B cell (primary cell): ENCODE measurements around the gene RBM34. TPM values are rescaled to one million over a fixed set of nuclear protein-coding genes. Genes with fewer than 3 reads are reported as not detected.

Source experiments
- ATAC-seq: fragments of 200-7000 bp; cut with Tn5 transposase; one replicate; pipeline ENCODE4 v1.10.0; 2021; ENCODE audit warnings: low read depth, mild to moderate bottlenecking, moderate number of reproducible peaks, moderate library complexity
- CTCF ChIA-PET: fragments of 350-600 bp; sonication (Branson Sonifier 250); formaldehyde crosslinking; loops from one replicate; lab custom pipeline; 2021; ENCODE audit warnings: antibody characterized with exemption, inconsistent platforms; lab: Charles Lee
- POLR2A ChIA-PET: fragments of 350-600 bp; sonication (Branson Sonifier 250); formaldehyde crosslinking; loops from one replicate; lab custom pipeline; 2021; ENCODE audit warnings: antibody characterized with exemption; lab: Charles Lee
- DNase-seq: peaks from one replicate; pipeline ENCODE4 v3.0.0; 2013
- H2AFZ ChIP-seq: 2 replicates; pipeline ENCODE4 v1.6.1; 2012; ENCODE audit warnings: mild to moderate bottlenecking, low read depth, low read length; ENCODE audit not compliant: insufficient read depth, poor library complexity, severe bottlenecking
- H3K27ac ChIP-seq, 2 donors: 1 replicate in 1 of 2; 2 replicates in 1 of 2; pipeline ENCODE4 v1.5.1; 2012 to 2013; ENCODE audit warnings: low read length in 2 of 2, mild to moderate bottlenecking in 2 of 2, moderate library complexity in 1 of 2
- H3K27me3 ChIP-seq, 4 experiments: fragments of 200-600 bp in 1 of 4; sonication (generic) in 1 of 4; replicated peaks in 1 of 4; 1 replicate in 2 of 4; 2 replicates in 2 of 4; pipeline versions ENCODE4 v1.6.1 to v1.7.0; 2013 to 2016; ENCODE audit warnings: low read length in 3 of 4, mild to moderate bottlenecking in 2 of 4, mixed read lengths in 1 of 4, moderate library complexity in 1 of 4; ENCODE audit not compliant: insufficient read depth in 4 of 4, control insufficient read depth in 3 of 4; ENCODE audit errors: control extremely low read depth in 1 of 4
- H3K36me3 ChIP-seq, 2 experiments: replicated peaks in 1 of 2; 1 replicate in 1 of 2; 2 replicates in 1 of 2; pipeline versions ENCODE4 v1.6.1 to v1.7.1; 2013; ENCODE audit warnings: low read length in 1 of 2; ENCODE audit not compliant: insufficient read depth in 2 of 2, control insufficient read depth in 1 of 2; ENCODE audit errors: control extremely low read depth in 1 of 2, extremely low read depth in 1 of 2
- H3K4me1 ChIP-seq, 2 donors: fragments of 200-600 bp in 1 of 2; sonication (generic) in 1 of 2; 1 replicate in 1 of 2; 2 replicates in 1 of 2; pipeline versions ENCODE4 v1.5.1 to v1.6.1; 2013 to 2017; ENCODE audit warnings: low read length in 2 of 2; ENCODE audit not compliant: control insufficient read depth in 2 of 2, insufficient read depth in 2 of 2
- H3K4me2 ChIP-seq: replicated peaks from 2 replicates; pipeline ENCODE3; 2012; ENCODE audit warnings: mild to moderate bottlenecking, low read depth, low read length; ENCODE audit not compliant: poor library complexity, severe bottlenecking
- H3K4me3 ChIP-seq, 5 experiments: fragments of 200-600 bp in 1 of 5; sonication (generic) in 1 of 5; 1 replicate in 3 of 5; 2 replicates in 2 of 5; pipeline versions ENCODE4 v1.5.1 to v1.7.0; 2011 to 2016; ENCODE audit warnings: low read length in 4 of 5, mild to moderate bottlenecking in 4 of 5, low read depth in 2 of 5, control low read depth in 1 of 5, moderate library complexity in 1 of 5; ENCODE audit not compliant: insufficient read depth in 1 of 5; ENCODE audit errors: control extremely low read depth in 1 of 5, extremely low read depth in 1 of 5
- H3K79me2 ChIP-seq: fragments of 200-600 bp; sonication (generic); one replicate; pipeline ENCODE4 v1.6.0; 2016; ENCODE audit warnings: low read length; ENCODE audit not compliant: control insufficient read depth, insufficient read depth
- H3K9ac ChIP-seq: fragments of 200-600 bp; sonication (generic); 2 replicates; pipeline ENCODE4 v1.6.1; 2017; ENCODE audit warnings: mild to moderate bottlenecking, low read length, moderate library complexity
- H3K9me3 ChIP-seq, 3 donors: one replicate each; pipeline versions ENCODE4 v1.6.1 to v1.7.1; 2013; ENCODE audit warnings: low read length in 2 of 3; ENCODE audit not compliant: control insufficient read depth in 2 of 3, insufficient read depth in 1 of 3; ENCODE audit errors: control extremely low read depth in 1 of 3
- H4K20me1 ChIP-seq: 2 replicates; pipeline ENCODE4 v1.6.0; 2012; ENCODE audit warnings: mild to moderate bottlenecking, low read length; ENCODE audit not compliant: insufficient read depth, control insufficient read depth, poor library complexity, severe bottlenecking
- H3K27ac Mint-ChIP-seq: one replicate; pipeline ENCODE4 v1.8.0; 2021; ENCODE audit warnings: mixed read lengths
- H3K27me3 Mint-ChIP-seq: one replicate; pipeline ENCODE4 v1.8.0; 2021; ENCODE audit warnings: mixed read lengths
- H3K4me1 Mint-ChIP-seq: one replicate; pipeline ENCODE4 v1.8.0; 2021; ENCODE audit warnings: mixed read lengths
- H3K4me3 Mint-ChIP-seq: one replicate; pipeline ENCODE4 v1.8.0; 2021; ENCODE audit warnings: mixed read lengths
- H3K9me3 Mint-ChIP-seq: one replicate; pipeline ENCODE4 v1.8.0; 2022; ENCODE audit warnings: mixed read lengths; ENCODE audit not compliant: insufficient read depth
- CTCF ChIP-seq: fragments of 200-600 bp; IDR thresholded peaks from one replicate; pipeline ENCODE4 v1.8.0; 2022; ENCODE audit warnings: antibody characterized with exemption, mild to moderate bottlenecking
- EZH2 ChIP-seq: IDR thresholded peaks from 2 replicates; pipeline ENCODE4 v1.6.1; 2012; ENCODE audit warnings: borderline replicate concordance, low read depth, mild to moderate bottlenecking, moderate library complexity, low read length; ENCODE audit not compliant: insufficient read depth, poor library complexity, severe bottlenecking
- WGBS: methylation state at CpG from one replicate; pipeline ENCODE4 v1.1.5; 2013; ENCODE audit warnings: missing lambda C conversion rate; ENCODE audit not compliant: insufficient coverage; 5-methylcytosine and 5-hydroxymethylcytosine counted together
- intact Hi-C: fragments of 100-400 bp; cut with micrococcal nuclease; formaldehyde crosslinking; loops from one replicate; pipeline ENCODE4 v1.10.0; 2022
- polyA plus RNA-seq: library from polyadenylated mRNA; depleted of rRNA; stranded (reverse); fragments of >200 nt; gene quantifications from 2 replicates; pipeline ENCODE4 v1.2.3, GENCODE V29; 2012
- total RNA-seq, 2 donors: library from RNA; stranded (reverse); fragments of 120-200 nt in 1 of 2; gene quantifications; 1 replicate in 1 of 2; 2 replicates in 1 of 2; pipeline versions ENCODE4 v1.2.3 to v1.2.4, GENCODE V29; 2013 to 2022

The RBM34 gene
- total and polyA plus RNA-seq, 2 donors (not counting 1 experiment from before 2014, with no cell fraction given) = 24.4 to 131 TPM

- no peaks in the 10 kb centered on the region for H3K4me1 ChIP-seq
- H3K4me3 ChIP-seq = no peak overlapping the region
- H3K36me3 ChIP-seq = peaks cover 20 to 57% of the 10 kb centered on the region in 2 experiments
- ATAC-seq (no peak), DNase-seq (no peak)
- Mint-ChIP-seq H3K9me3 (no peaks in the 10 kb centered on the region), H3K4me1 (peaks cover 6% of the 10 kb centered on the region), H3K27ac (no peak overlapping the region), H3K4me3 (no peak overlapping the region), H3K27me3 (no peaks in the 10 kb centered on the region)
- 100% methylated on average over 2 of the region's 2 CpGs for WGBS
- ChIA-PET POLR2A (no interaction called here), CTCF (no interaction called here)
- H3K27ac ChIP-seq = no peak overlapping the region
- H3K27me3 ChIP-seq = no peaks in the 10 kb centered on the region
- peaks cover 39% of the 10 kb centered on the region for H3K79me2 ChIP-seq
- TF ChIP-seq CTCF (no peak), EZH2 (no peak)
- no peak overlapping the region for H2AFZ ChIP-seq
- intact Hi-C loops = no loop called here
- peaks cover 23% of the 10 kb centered on the region for H4K20me1 ChIP-seq
- no peaks in the 10 kb centered on the region for H3K9me3 ChIP-seq
- no peak overlapping the region for H3K4me2 ChIP-seq
- H3K9ac ChIP-seq = no peak overlapping the region
Observed at GRCh38 chr1:235151033-235151432, 10.0 kb downstream of the RBM34 start.

GRCh38 chr1:235149824-235150223 is 11.2 kb downstream of the RBM34 start:
- Histone ChIP-seq H3K27me3 (no peaks in the 10 kb centered on the region), H3K36me3 (peaks cover 20 to 59% of the 10 kb centered on the region in 2 experiments), H3K79me2 (peaks cover 38% of the 10 kb centered on the region), H3K4me2 (no peak overlapping the region), H3K27ac (no peak overlapping the region), H2AFZ (no peak overlapping the region), H3K9ac (no peak overlapping the region), H4K20me1 (peaks cover 23% of the 10 kb centered on the region), H3K9me3 (no peaks in the 10 kb centered on the region), H3K4me3 (no peak overlapping the region), H3K4me1 (peaks cover 0 to 5% of the 10 kb centered on the region in 2 donors)
- H3K4me3 Mint-ChIP-seq = no peak overlapping the region
- no peak overlapping the region for H3K27ac Mint-ChIP-seq
- TF ChIP-seq CTCF (no peak), EZH2 (no peak)
- DNase-seq (no peak), ATAC-seq (no peak)
- H3K4me1 Mint-ChIP-seq = peaks cover 9% of the 10 kb centered on the region
- 96% methylated on average over 6 of the region's 9 CpGs for WGBS
- no peaks in the 10 kb centered on the region for H3K9me3 Mint-ChIP-seq
- POLR2A ChIA-PET = no interaction called here
- CTCF ChIA-PET = no interaction called here
- intact Hi-C loops = no loop called here
- no peaks in the 10 kb centered on the region for H3K27me3 Mint-ChIP-seq
